Activated CD4-positive, alpha-beta memory T cell treated with anti-CD3 and anti-CD28 coated beads, Interleukin-2, amount 10 ng/mL, durations not matched to agents 7 days and 5 days (primary cell): Measurements from ENCODE around the gene PROX1. TPM values are rescaled to one million over a fixed set of nuclear protein-coding genes. Genes with fewer than 3 reads are reported as not detected.
A peak's percentile ranks its signal among the peaks of the same experiment; 100 is the strongest.

ENCODE experiments used
- CTCF ChIA-PET: fragments of 350-600 bp; sonication (Branson Sonifier 250); formaldehyde crosslinking; loops from one replicate; lab custom pipeline; 2021; ENCODE audit warnings: antibody characterized with exemption, inconsistent platforms; lab: Charles Lee
- POLR2A ChIA-PET: fragments of 350-600 bp; sonication (Branson Sonifier 250); formaldehyde crosslinking; loops from one replicate; lab custom pipeline; 2021; ENCODE audit warnings: antibody characterized with exemption; lab: Charles Lee
- DNase-seq: peaks from one replicate; pipeline ENCODE4 v3.0.0-alpha.2; 2020
- H3K27ac Mint-ChIP-seq: one replicate; pipeline ENCODE4 v1.8.0; 2021; ENCODE audit warnings: mild to moderate bottlenecking, mixed read lengths
- H3K27me3 Mint-ChIP-seq: one replicate; pipeline ENCODE4 v1.8.0; 2021; ENCODE audit warnings: mixed read lengths
- H3K36me3 Mint-ChIP-seq: one replicate; pipeline ENCODE4 v1.8.0; 2021; ENCODE audit warnings: low read depth, mixed read lengths
- H3K4me1 Mint-ChIP-seq: one replicate; pipeline ENCODE4 v1.8.0; 2021; ENCODE audit warnings: mixed read lengths
- H3K4me3 Mint-ChIP-seq: one replicate; pipeline ENCODE4 v1.8.0; 2021; ENCODE audit warnings: mild to moderate bottlenecking, mixed read lengths
- H3K9me3 Mint-ChIP-seq: one replicate; pipeline ENCODE4 v1.8.0; 2021; ENCODE audit warnings: mixed read lengths
- total RNA-seq, 2 experiments: library from RNA; stranded (reverse); gene quantifications; one replicate each; pipeline ENCODE4 v1.2.3, GENCODE V29; 2021

The PROX1 gene, protein sequence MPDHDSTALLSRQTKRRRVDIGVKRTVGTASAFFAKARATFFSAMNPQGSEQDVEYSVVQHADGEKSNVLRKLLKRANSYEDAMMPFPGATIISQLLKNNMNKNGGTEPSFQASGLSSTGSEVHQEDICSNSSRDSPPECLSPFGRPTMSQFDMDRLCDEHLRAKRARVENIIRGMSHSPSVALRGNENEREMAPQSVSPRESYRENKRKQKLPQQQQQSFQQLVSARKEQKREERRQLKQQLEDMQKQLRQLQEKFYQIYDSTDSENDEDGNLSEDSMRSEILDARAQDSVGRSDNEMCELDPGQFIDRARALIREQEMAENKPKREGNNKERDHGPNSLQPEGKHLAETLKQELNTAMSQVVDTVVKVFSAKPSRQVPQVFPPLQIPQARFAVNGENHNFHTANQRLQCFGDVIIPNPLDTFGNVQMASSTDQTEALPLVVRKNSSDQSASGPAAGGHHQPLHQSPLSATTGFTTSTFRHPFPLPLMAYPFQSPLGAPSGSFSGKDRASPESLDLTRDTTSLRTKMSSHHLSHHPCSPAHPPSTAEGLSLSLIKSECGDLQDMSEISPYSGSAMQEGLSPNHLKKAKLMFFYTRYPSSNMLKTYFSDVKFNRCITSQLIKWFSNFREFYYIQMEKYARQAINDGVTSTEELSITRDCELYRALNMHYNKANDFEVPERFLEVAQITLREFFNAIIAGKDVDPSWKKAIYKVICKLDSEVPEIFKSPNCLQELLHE
- total RNA-seq, result under 1 TPM in 1 of 2 experiments, not detected in 1; 0.08 TPM

DNA sequence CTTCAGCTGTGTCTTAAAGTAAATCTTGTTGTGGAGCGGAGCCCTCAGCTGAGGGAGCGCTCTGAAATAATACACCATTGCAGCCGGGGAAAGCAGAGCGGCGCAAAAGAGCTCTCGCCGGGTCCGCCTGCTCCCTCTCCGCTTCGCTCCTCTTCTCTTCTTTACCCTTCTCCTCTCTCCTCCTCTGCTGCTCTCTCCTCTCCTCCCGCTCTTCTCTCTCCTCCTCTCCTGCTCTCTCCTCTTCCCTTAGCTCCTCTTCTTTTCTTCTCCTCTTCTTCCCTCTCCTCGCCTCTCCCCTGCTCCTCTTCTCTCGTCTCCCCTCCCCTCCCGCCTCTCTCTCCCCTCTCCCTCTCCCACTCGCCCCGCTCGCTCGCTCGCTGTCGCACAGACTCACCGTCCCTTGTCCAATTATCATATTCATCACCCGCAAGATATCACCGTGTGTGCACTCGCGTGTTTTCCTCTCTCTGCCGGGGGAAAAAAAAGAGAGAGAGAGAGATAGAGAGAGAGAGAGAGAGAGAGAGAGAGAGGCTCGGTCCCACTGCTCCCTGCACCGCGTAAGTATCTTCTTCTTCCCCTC lies at the start of gene PROX1:
PROX1 (plus strand) TSS at position 47 of the 580 bp plus-strand sequence. CDS start 8,563 bp downstream, outside the sequence.
- H3K4me1 Mint-ChIP-seq, result peaks cover 23% of the 10 kb centered on the region
- CTCF ChIA-PET, result no interaction called here
- peaks cover 88% of the 10 kb centered on the region for H3K27me3 Mint-ChIP-seq
- peak within 1 kb of the TSS; percentile 73 for H3K4me3 Mint-ChIP-seq
- DNase-seq, result peak; percentile 49
- no peaks in the 10 kb centered on the region for H3K36me3 Mint-ChIP-seq
- peak within 1 kb of the TSS; percentile 9 for H3K27ac Mint-ChIP-seq
- POLR2A ChIA-PET, result no interaction called here
- no peaks in the 10 kb centered on the region for H3K9me3 Mint-ChIP-seq

DNA sequence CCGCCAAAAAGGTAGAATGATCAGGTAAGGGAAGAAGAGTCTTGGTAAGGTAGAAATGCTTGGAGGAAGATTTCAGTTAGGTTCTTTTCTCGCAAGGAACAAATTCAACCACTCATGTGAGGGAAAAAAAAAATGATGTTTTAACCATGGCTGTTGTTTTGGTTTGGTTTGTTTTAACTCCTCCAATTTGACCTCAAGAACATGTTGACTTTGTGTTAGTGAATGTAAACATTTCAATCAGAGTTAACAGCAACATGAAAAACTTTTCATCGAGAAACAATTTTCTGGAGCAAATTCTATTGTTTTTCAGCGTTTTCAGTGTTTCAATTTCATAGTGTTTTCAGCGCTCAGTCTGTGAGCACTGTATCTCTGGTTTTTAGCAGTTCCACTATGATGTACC lies 49.0 kb upstream of the PROX1 start:
- Mint-ChIP-seq H3K36me3 (no peaks in the 10 kb centered on the region), H3K27ac (no peak overlapping the region), H3K9me3 (no peaks in the 10 kb centered on the region), H3K4me3 (no peak overlapping the region), H3K27me3 (no peaks in the 10 kb centered on the region), H3K4me1 (no peaks in the 10 kb centered on the region)
- CTCF ChIA-PET, result no interaction called here
- POLR2A ChIA-PET, result no interaction called here
- DNase-seq, result no peak

DNA sequence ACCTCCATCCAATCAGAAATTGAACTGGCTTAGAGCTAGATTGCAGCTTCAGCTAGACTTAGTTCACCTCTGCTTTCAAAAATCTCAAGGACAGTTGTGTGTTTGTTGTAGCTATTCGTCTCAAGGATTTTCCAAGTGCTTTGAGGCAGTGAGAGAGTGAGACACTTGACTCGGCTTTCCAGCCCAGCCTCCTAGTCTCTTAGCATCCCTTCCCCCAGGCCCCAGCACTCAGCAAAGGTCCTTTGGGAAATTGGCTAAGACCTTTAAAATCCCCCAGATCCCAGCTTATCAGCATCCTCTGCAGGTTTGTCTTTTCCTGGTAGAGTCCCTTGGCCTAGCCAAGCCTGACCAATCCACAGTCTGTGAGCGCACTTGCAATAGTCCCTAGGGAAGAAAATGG lies 47.9 kb upstream of the PROX1 start:
- Mint-ChIP-seq H3K4me3 (no peak overlapping the region), H3K4me1 (no peaks in the 10 kb centered on the region), H3K27me3 (no peaks in the 10 kb centered on the region), H3K36me3 (no peaks in the 10 kb centered on the region), H3K9me3 (no peaks in the 10 kb centered on the region), H3K27ac (no peak overlapping the region)
- ChIA-PET CTCF (no interaction called here), POLR2A (no interaction called here)
- no peak for DNase-seq

DNA sequence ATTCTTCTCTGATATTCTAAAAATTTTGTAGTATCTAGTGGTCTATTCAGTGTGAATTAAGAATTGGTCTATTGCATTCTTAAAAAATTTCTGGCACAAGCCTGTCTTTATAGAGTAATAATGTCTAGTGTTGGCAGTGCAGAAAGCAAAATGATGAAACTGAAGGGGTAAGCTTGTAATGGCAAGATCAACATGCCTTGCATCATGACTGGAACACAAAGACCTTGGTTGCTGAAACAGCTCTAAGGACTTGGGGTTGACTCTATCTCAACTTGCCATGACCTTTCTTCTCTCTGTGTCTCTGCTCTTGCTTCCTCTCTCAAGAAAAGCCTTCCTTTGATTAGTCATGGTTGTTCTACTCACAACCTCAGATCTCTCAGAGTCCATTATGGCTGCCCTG lies 46.8 kb upstream of the PROX1 start:
- no peak for DNase-seq
- Mint-ChIP-seq H3K27me3 (no peaks in the 10 kb centered on the region), H3K9me3 (no peaks in the 10 kb centered on the region), H3K27ac (no peak overlapping the region), H3K4me1 (no peaks in the 10 kb centered on the region), H3K36me3 (no peaks in the 10 kb centered on the region), H3K4me3 (no peak overlapping the region)
- ChIA-PET CTCF (no interaction called here), POLR2A (no interaction called here)

DNA sequence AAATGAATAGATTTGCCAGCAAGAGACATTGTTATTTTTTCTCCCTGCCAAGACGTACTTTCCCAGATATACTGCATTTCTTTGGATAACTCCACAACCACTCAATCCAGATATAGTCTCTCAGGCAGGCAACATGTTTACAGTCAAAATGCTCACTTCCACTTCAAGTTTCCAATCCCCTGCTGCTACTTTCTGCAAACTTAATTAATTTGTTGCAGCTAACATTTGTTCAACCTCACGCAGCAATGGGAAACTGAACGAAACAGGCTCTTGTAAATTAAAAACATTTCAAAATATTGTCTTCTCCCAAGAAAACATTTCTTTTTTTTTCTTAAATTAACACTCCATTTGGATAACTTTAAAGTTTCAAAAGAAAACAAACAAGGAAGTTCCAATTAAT lies 45.7 kb upstream of the PROX1 start:
- H3K4me3 Mint-ChIP-seq, result no peak overlapping the region
- H3K36me3 Mint-ChIP-seq, result no peaks in the 10 kb centered on the region
- H3K27me3 Mint-ChIP-seq, result no peaks in the 10 kb centered on the region
- ChIA-PET POLR2A (no interaction called here), CTCF (no interaction called here)
- DNase-seq, result no peak
- H3K27ac Mint-ChIP-seq, result no peak overlapping the region
- H3K4me1 Mint-ChIP-seq, result no peaks in the 10 kb centered on the region
- H3K9me3 Mint-ChIP-seq, result no peaks in the 10 kb centered on the region

DNA sequence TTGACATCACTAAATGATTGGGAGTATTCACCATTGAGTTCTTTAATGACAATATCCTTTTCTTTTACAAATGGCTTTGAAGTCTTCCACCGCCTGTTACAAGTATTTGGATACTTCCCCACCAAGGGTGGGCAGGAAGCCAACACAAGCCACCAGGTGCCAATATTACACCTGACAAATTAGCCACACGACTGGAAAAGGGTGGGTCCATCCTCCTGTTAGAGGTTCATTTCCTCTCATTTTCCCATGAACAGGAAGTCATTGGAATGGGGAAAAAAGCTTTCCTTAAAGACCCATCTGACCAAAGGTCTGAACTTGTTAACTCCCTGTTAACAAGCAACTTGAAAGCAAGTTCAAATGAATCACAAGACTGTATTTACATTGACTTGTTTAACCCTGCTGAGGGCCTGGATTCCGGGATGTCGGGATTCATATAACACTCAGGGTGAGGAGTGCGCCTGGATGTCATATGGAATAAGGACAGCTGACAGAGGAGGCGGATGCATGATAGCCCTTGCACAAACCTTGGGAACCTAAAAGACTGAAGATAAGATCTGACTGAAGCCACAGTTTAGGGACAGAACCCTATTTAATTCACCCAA lies 40.5 kb upstream of the PROX1 start:
- no peak overlapping the region for H3K27ac Mint-ChIP-seq
- no peaks in the 10 kb centered on the region for H3K27me3 Mint-ChIP-seq
- no peak overlapping the region for H3K4me3 Mint-ChIP-seq
- ChIA-PET CTCF (no interaction called here), POLR2A (no interaction called here)
- no peak for DNase-seq
- H3K36me3 Mint-ChIP-seq, result no peaks in the 10 kb centered on the region
- H3K9me3 Mint-ChIP-seq, result no peaks in the 10 kb centered on the region
- no peaks in the 10 kb centered on the region for H3K4me1 Mint-ChIP-seq

DNA sequence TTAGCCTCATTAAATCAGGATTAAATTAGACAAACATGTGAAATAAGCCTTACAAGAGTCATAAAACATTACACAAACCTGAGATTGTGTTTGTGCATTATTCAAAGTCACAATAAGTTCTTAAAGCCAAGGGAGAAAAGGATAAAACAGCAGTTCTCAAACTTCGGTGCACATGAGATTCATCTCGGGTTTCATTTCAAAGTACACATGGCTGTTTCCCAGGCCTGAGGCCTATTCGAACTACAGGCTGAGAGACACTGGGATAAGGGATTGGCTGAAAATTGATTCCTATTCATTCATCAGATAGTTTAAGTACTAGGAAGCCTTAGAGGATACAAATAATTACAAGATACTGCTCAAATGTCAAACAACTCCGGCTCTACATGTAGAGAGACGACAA lies 35.9 kb upstream of the PROX1 start:
- H3K9me3 Mint-ChIP-seq, result no peaks in the 10 kb centered on the region
- ChIA-PET CTCF (no interaction called here), POLR2A (no interaction called here)
- no peak for DNase-seq
- H3K4me3 Mint-ChIP-seq, result no peak overlapping the region
- H3K27me3 Mint-ChIP-seq, result no peaks in the 10 kb centered on the region
- H3K4me1 Mint-ChIP-seq, result no peaks in the 10 kb centered on the region
- no peak overlapping the region for H3K27ac Mint-ChIP-seq
- H3K36me3 Mint-ChIP-seq, result no peaks in the 10 kb centered on the region

DNA sequence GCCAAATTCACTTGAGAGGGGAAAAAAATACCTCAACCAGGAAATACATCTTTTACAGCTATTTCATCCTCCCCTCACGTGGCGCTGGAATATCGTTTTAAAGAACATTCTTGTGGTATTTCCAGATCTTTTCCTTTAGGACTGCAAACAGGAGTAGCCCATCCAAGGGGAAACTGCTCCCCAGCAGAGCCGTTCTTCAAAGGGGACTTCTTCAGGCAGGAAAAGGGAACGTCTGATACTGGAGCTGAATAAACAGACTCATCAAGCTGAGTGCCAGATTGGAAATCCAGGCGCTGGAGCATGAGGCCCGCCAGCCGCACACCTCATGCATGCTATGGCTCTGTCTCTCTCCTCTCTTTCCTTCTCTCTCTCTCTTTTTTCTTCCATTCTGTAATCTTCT lies 34.0 kb upstream of the PROX1 start:
- ChIA-PET CTCF (no interaction called here), POLR2A (no interaction called here)
- H3K27ac Mint-ChIP-seq, result no peak overlapping the region
- H3K36me3 Mint-ChIP-seq, result no peaks in the 10 kb centered on the region
- no peaks in the 10 kb centered on the region for H3K9me3 Mint-ChIP-seq
- H3K27me3 Mint-ChIP-seq, result no peaks in the 10 kb centered on the region
- no peak for DNase-seq
- no peak overlapping the region for H3K4me3 Mint-ChIP-seq
- H3K4me1 Mint-ChIP-seq, result no peaks in the 10 kb centered on the region

DNA sequence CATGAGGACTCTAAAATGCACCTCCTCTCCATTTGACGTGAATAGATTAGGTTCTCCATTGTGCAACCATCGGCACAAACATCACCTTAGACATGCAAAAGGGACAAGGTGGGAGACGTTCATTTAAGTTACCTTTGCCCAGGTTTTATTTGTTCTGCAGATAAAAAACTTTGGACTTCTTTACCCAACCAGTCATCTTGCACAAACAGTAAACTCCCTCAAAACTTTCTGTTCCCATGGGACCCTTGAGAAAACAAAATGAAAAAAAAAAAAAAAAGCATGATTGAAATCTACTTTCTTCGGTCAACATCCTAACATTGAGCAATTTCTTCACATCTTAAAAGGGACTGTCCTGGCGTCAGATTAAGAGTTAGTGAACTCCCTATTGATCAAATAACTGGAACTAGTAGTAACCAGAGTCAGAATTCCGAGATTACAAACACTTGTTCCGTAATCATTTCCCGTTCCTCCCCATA lies 31.4 kb upstream of the PROX1 start:
- H3K9me3 Mint-ChIP-seq, result no peaks in the 10 kb centered on the region
- no peak overlapping the region for H3K27ac Mint-ChIP-seq
- ChIA-PET POLR2A (no interaction called here), CTCF (no interaction called here)
- DNase-seq, result no peak
- H3K4me1 Mint-ChIP-seq, result no peaks in the 10 kb centered on the region
- H3K36me3 Mint-ChIP-seq, result no peaks in the 10 kb centered on the region
- H3K27me3 Mint-ChIP-seq, result no peaks in the 10 kb centered on the region
- no peak overlapping the region for H3K4me3 Mint-ChIP-seq

DNA sequence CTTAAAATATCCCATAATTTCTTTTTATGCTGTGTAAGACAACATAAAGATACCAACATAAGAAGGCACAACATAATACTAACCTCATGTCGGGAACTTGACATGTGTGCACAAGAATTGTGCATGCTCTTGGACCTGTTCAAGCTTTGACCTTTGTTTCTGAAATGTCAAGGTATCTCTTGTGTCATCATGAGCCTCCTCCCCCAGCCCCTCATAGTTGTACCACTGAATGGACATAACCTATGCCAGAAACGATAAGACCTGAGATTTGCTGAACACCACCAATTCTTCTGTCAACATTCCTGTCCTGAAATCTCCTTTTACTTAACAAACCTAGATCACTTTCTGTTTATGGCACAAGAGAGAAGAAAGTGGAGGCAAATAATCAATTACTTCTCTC lies 29.4 kb upstream of the PROX1 start:
- Mint-ChIP-seq H3K36me3 (no peaks in the 10 kb centered on the region), H3K27me3 (no peaks in the 10 kb centered on the region), H3K9me3 (no peaks in the 10 kb centered on the region), H3K4me3 (no peak overlapping the region), H3K27ac (no peak overlapping the region), H3K4me1 (no peaks in the 10 kb centered on the region)
- ChIA-PET CTCF (no interaction called here), POLR2A (no interaction called here)
- no peak for DNase-seq

DNA sequence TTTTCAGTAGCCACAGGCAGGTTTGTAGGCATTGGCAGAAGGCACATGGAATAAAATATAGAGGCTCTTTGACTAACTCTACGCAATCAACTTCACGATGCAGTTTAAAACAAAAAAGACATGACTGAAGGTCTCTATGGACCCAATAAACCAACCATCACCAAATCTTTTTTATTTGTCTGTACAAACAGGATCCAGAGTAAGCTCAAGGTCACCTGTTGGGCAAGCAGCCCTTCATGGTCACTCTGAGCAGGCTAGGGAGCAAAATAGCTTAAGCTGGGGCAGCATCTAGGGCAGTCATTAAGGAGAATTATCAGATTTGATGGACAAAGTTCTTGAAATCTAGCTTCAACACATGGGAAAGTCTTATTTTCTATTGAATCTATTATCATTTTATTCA lies 26.8 kb upstream of the PROX1 start:
- Mint-ChIP-seq H3K9me3 (no peaks in the 10 kb centered on the region), H3K27ac (no peak overlapping the region), H3K4me3 (no peak overlapping the region), H3K36me3 (no peaks in the 10 kb centered on the region), H3K27me3 (peaks cover 3% of the 10 kb centered on the region), H3K4me1 (no peaks in the 10 kb centered on the region)
- DNase-seq, result no peak
- ChIA-PET CTCF (no interaction called here), POLR2A (no interaction called here)

DNA sequence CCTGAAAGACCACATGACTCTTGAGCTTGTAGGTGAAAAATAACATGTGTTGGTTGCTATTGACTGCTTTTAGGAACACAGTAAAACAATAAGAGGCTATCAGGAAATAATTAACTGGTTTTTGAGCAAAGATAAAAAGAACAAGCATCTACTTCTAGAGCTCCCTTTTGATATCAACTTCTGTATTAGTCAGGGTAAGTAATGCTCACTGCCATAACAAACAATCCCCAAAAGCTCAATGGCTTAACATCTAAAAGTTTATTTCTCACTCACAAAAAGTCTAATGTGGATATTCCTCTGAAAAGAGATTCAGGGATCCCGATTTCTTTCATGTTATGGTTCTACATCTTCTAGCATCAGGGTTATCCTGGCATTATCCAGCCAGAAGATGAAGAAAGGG lies 25.3 kb upstream of the PROX1 start:
- Mint-ChIP-seq H3K4me1 (no peaks in the 10 kb centered on the region), H3K36me3 (no peaks in the 10 kb centered on the region), H3K9me3 (no peaks in the 10 kb centered on the region), H3K27ac (no peak overlapping the region), H3K4me3 (no peak overlapping the region), H3K27me3 (peaks cover 3% of the 10 kb centered on the region)
- ChIA-PET CTCF (no interaction called here), POLR2A (interaction anchor here (0.7 kb wide), 1 partner anchor 160 kb away, joined by 4 read pairs; no protein-coding TSS in a partner anchor)
- DNase-seq, result no peak

DNA sequence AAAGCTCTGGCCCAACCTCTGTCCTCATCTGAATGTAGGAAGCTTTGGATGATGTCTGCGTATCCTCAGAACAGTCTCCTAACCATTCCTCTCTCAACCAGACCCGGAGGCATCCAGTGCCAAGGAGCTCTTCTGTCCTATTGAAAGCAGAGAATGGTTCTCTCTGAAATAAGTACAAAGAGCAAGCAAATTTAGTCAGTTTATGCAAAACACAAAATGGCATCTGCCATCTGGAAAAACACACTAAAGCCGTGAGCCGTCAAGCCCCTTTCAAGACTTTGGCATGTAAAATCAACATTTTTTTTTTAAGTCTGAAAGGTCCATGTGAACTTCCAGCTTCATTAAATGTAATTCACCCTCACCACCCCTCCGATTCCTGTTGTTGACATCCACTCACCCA lies 21.7 kb upstream of the PROX1 start:
- no peak for DNase-seq
- H3K9me3 Mint-ChIP-seq, result no peaks in the 10 kb centered on the region

More for the DNA sequence above, 21.7 kb upstream of the PROX1 start:
- H3K27ac Mint-ChIP-seq, result no peak overlapping the region
- no peaks in the 10 kb centered on the region for H3K36me3 Mint-ChIP-seq
- H3K27me3 Mint-ChIP-seq, result peaks cover 3% of the 10 kb centered on the region
- ChIA-PET POLR2A (no interaction called here), CTCF (no interaction called here)
- H3K4me3 Mint-ChIP-seq, result no peak overlapping the region
- H3K4me1 Mint-ChIP-seq, result no peaks in the 10 kb centered on the region
